ENCODE results near the gene DAB2.

The DAB2 gene

GRCh38 chr5:39363217-39363616 is 61.6 kb downstream of the DAB2 start:
- no peak for DNase-seq (ENCODE audit: extremely low spot score)
- ChIA-PET CTCF (no interaction called here), POLR2A (no interaction called here)
- TF ChIP-seq TARDBP (IDR thresholded peaks at IDR 0.05): no peak
- TF ChIP-seq HDGF (IDR thresholded peaks at IDR 0.05; ENCODE audit: borderline replicate concordance): no peak
- no peak for TF ChIP-seq FOXA1 (IDR thresholded peaks at IDR 0.05)
- no peak for TF ChIP-seq L3MBTL2 (conservative IDR thresholded peaks at IDR 0.05)

- TF ChIP-seq ZNF384 (IDR thresholded peaks at IDR 0.05): no peak
- CTCF ChIA-PET: no interaction called here
- POLR2A ChIA-PET: no interaction called here
- DNase-seq (ENCODE audit: extremely low spot score): no peak
These were observed 62.1 kb downstream of the DAB2 start for GRCh38 chr5:39362646-39363045.

- DNase-seq (ENCODE audit: extremely low spot score): no peak
- TF ChIP-seq HDGF (IDR thresholded peaks at IDR 0.05; ENCODE audit: borderline replicate concordance) (no peak), LEF1 (IDR thresholded peaks at IDR 0.05; ENCODE audit: borderline replicate concordance) (no peak), PKNOX1 (IDR thresholded peaks at IDR 0.05) (no peak), TARDBP (IDR thresholded peaks at IDR 0.05) (no peak)
- CTCF ChIA-PET: interaction anchor here (1.0 kb wide), 1 partner anchor 15 kb away, joined by 3 read pairs; no protein-coding TSS in a partner anchor
- POLR2A ChIA-PET: no interaction called here
These were observed 63.5 kb downstream of the DAB2 start for GRCh38 chr5:39361306-39361705.

- CTCF ChIA-PET: no interaction called here
- POLR2A ChIA-PET: no interaction called here
These were observed 64.2 kb downstream of the DAB2 start for GRCh38 chr5:39360471-39361111.

GRCh38 chr5:39356263-39356662 is 68.5 kb downstream of the DAB2 start:
- CTCF ChIA-PET: interaction anchor here (1.9 kb wide), 1 partner anchor 20 kb away, joined by 4 read pairs; no protein-coding TSS in a partner anchor
- no peak for TF ChIP-seq ELF4 (IDR thresholded peaks at IDR 0.05)
- no peak for DNase-seq (ENCODE audit: extremely low spot score)
- POLR2A ChIA-PET: no interaction called here

More at GRCh38 chr5:39360471-39361111, 64.2 kb downstream of the DAB2 start:
- DNase-seq (ENCODE audit: extremely low spot score): no peak
- TF ChIP-seq TARDBP (IDR thresholded peaks at IDR 0.05): no peak
- no peak for TF ChIP-seq FOXK2 (IDR thresholded peaks at IDR 0.05)
- no peak for TF ChIP-seq FOXM1 (IDR thresholded peaks at IDR 0.05; ENCODE audit: borderline replicate concordance)
- TF ChIP-seq NFRKB (IDR thresholded peaks at IDR 0.05): no peak
- TF ChIP-seq L3MBTL2 (conservative IDR thresholded peaks at IDR 0.05): no peak
- no peak for TF ChIP-seq CTBP1 (IDR thresholded peaks at IDR 0.05; ENCODE audit: borderline replicate concordance)
- TF ChIP-seq ZNF384 (IDR thresholded peaks at IDR 0.05): no peak
- no peak for TF ChIP-seq BHLHE40 (IDR thresholded peaks at IDR 0.05; ENCODE audit: borderline replicate concordance)
- no peak for TF ChIP-seq SUZ12 (IDR thresholded peaks at IDR 0.05)
- no peak for TF ChIP-seq LEF1 (IDR thresholded peaks at IDR 0.05; ENCODE audit: borderline replicate concordance)
- no peak for TF ChIP-seq ARNT (IDR thresholded peaks at IDR 0.05)
- no peak for TF ChIP-seq HDGF (IDR thresholded peaks at IDR 0.05; ENCODE audit: borderline replicate concordance)
- TF ChIP-seq ELF4 (IDR thresholded peaks at IDR 0.05): no peak
- no peak for TF ChIP-seq SP1 (IDR thresholded peaks at IDR 0.05)
- TF ChIP-seq FOXA1 (IDR thresholded peaks at IDR 0.05): no peak
- TF ChIP-seq PKNOX1 (IDR thresholded peaks at IDR 0.05): no peak

- ChIA-PET POLR2A (no interaction called here), CTCF (interaction anchor here (1.9 kb wide), 1 partner anchor 20 kb away, joined by 4 read pairs; no protein-coding TSS in a partner anchor)
- DNase-seq (ENCODE audit: extremely low spot score): no peak
- TF ChIP-seq PKNOX1 (IDR thresholded peaks at IDR 0.05) (no peak), NFRKB (IDR thresholded peaks at IDR 0.05) (no peak), FOXK2 (IDR thresholded peaks at IDR 0.05) (no peak), LEF1 (IDR thresholded peaks at IDR 0.05; ENCODE audit: borderline replicate concordance) (no peak), CTBP1 (IDR thresholded peaks at IDR 0.05; ENCODE audit: borderline replicate concordance) (no peak), HDGF (IDR thresholded peaks at IDR 0.05; ENCODE audit: borderline replicate concordance) (no peak), L3MBTL2 (conservative IDR thresholded peaks at IDR 0.05) (no peak), ZNF384 (IDR thresholded peaks at IDR 0.05) (no peak), BHLHE40 (IDR thresholded peaks at IDR 0.05; ENCODE audit: borderline replicate concordance) (no peak)
These were observed 69.5 kb downstream of the DAB2 start for GRCh38 chr5:39355324-39355723.

- ChIA-PET CTCF (no interaction called here), POLR2A (no interaction called here)
- no peak for TF ChIP-seq NFRKB (IDR thresholded peaks at IDR 0.05)
- no peak for TF ChIP-seq ZNF384 (IDR thresholded peaks at IDR 0.05)
- no peak for TF ChIP-seq ELF4 (IDR thresholded peaks at IDR 0.05)
- no peak for DNase-seq (ENCODE audit: extremely low spot score)
These were observed 70.9 kb downstream of the DAB2 start for GRCh38 chr5:39353717-39354399.

Measured in HEK293T (cell line).